Posterior vena cava (tissue), 2 donors: ENCODE data around the gene CBLIF. TPM values are rescaled to one million over a fixed set of nuclear protein-coding genes. Genes with fewer than 3 reads are reported as not detected.
"Not testable (repeated sequence)": the region's sequence is repeated elsewhere in the genome, so short reads cannot be mapped to it uniquely, and the experiment has no call there.

Experiments
- DNase-seq: peaks from one replicate; pipeline ENCODE4 v3.0.0-alpha.2; 2020; ENCODE audit warnings: low spot score
- intact Hi-C, 2 donors: fragments of 100-400 bp; cut with DNase I; formaldehyde crosslinking; loops; one replicate each; pipeline versions ENCODE4 v1.14.1 to v1.14.2; 2022 to 2023
- total RNA-seq, 2 donors: library from RNA; stranded (reverse); fragmentation: NEBNext Ultra II Directional; extraction: Animal tissue kit (Norgen Biotek cat#: 25700); gene quantifications; one replicate each; pipeline ENCODE4 v1.2.1, GENCODE V29; 2021
- donor health status: DM: yes; HTN: yes; CAD: no.
- donor health status: DM: yes; HTN: yes; CAD: no.

Gene CBLIF
- total RNA-seq, 2 donors from 2014 or later, result not detected

GRCh38 chr11:59802639-59803176 lies 42.6 kb downstream of the CBLIF start:
- DNase-seq, result no peak
- intact Hi-C loops, result loop anchor here in 1 of 2 donors (5.0 kb wide), 1 partner anchor 50 kb away; no protein-coding TSS in a partner anchor

GRCh38 chr11:59801981-59802638 lies 43.2 kb downstream of the CBLIF start:
- no peak for DNase-seq

GRCh38 chr11:59801160-59801706 lies 44.1 kb downstream of the CBLIF start:
- intact Hi-C loops, result loop anchor here in 1 of 2 donors (5.0 kb wide), 1 partner anchor 49 kb away; no protein-coding TSS in a partner anchor
- no peak for DNase-seq

More at GRCh38 chr11:59801981-59802638, 43.2 kb downstream of the CBLIF start:
- intact Hi-C loops, result loop anchor here in 1 of 2 donors (5.0 kb wide), 1 partner anchor 50 kb away; no protein-coding TSS in a partner anchor

GRCh38 chr11:59800390-59801025 lies 44.8 kb downstream of the CBLIF start:
- intact Hi-C loops, result loop anchor here in 1 of 2 donors (5.0 kb wide), 1 partner anchor 48 kb away; no protein-coding TSS in a partner anchor
- DNase-seq, result no peak

- intact Hi-C loops, result no loop called here
Measured at GRCh38 chr11:59794417-59794816, 50.9 kb downstream of the CBLIF start.

GRCh38 chr11:59792507-59792906 lies 52.8 kb downstream of the CBLIF start:
- DNase-seq, result no peak
- intact Hi-C loops, result no loop called here

More at GRCh38 chr11:59794417-59794816, 50.9 kb downstream of the CBLIF start:
- DNase-seq, result no peak

GRCh38 chr11:59791639-59792038 lies 53.7 kb downstream of the CBLIF start:
- intact Hi-C loops, result no loop called here
- DNase-seq, result no peak

GRCh38 chr11:59787816-59788215 lies 57.5 kb downstream of the CBLIF start:
- intact Hi-C loops, result no loop called here
- no peak for DNase-seq

- no peak for DNase-seq
- intact Hi-C loops, result no loop called here
Measured at GRCh38 chr11:59787255-59787588, 58.1 kb downstream of the CBLIF start.

GRCh38 chr11:59785818-59786217 lies 59.5 kb downstream of the CBLIF start:
- no peak for DNase-seq
- intact Hi-C loops, result no loop called here

- intact Hi-C loops, result not testable (repeated sequence)
Measured at GRCh38 chr11:59784441-59784840, 60.9 kb downstream of the CBLIF start.

GRCh38 chr11:59783632-59784090 lies 61.6 kb downstream of the CBLIF start:
- no peak for DNase-seq
- intact Hi-C loops, result no loop called here

More at GRCh38 chr11:59784441-59784840, 60.9 kb downstream of the CBLIF start:
- not testable (repeated sequence) for DNase-seq

- intact Hi-C loops, result no loop called here
- DNase-seq, result no peak
Measured at GRCh38 chr11:59782080-59782479, 63.2 kb downstream of the CBLIF start.

- intact Hi-C loops, result no loop called here
- no peak for DNase-seq
Measured at GRCh38 chr11:59779487-59779886, 65.8 kb downstream of the CBLIF start.

Other genes with a start within 250 kb of the CBLIF start
- 10 to 100 TPM; 29.7 to 35.7 TPM for gene OSBP, start 229.7 kb downstream of the CBLIF start, total RNA-seq
- 10 to 100 TPM; 19.4 to 24.2 TPM for gene PATL1, start 176.5 kb downstream of the CBLIF start, total RNA-seq
- gene OR10V1, start 131.7 kb downstream of the CBLIF start, total RNA-seq, result not detected
- gene STX3, start 90.1 kb downstream of the CBLIF start, total RNA-seq, result 10 to 100 TPM; 13.5 to 19.6 TPM
- 10 to 100 TPM; 25.5 to 29.8 TPM for gene MRPL16, start 34.7 kb downstream of the CBLIF start, total RNA-seq
- gene TCN1, start 21.0 kb upstream of the CBLIF start, total RNA-seq, result not detected
- not detected for gene OOSP3, start 33.3 kb upstream of the CBLIF start, total RNA-seq
- not detected for gene OOSP1, start 92.9 kb upstream of the CBLIF start, total RNA-seq
- gene OOSP4A, start 118.5 kb upstream of the CBLIF start, total RNA-seq, result not detected
- not detected for gene OOSP4B, start 171.7 kb upstream of the CBLIF start, total RNA-seq
- not detected for gene OOSP2, start 194.9 kb upstream of the CBLIF start, total RNA-seq
- gene MS4A3, start 211.2 kb upstream of the CBLIF start, total RNA-seq, result not detected
- gene MS4A2, start 243.2 kb upstream of the CBLIF start, total RNA-seq, result 1 to 10 TPM; 1.2 to 1.4 TPM